ENCODE results near the gene C2orf42.

- TF ChIP-seq CTCF (IDR thresholded peaks at IDR 0.05) (no peak), POLR2A (IDR thresholded peaks at IDR 0.05) (no peak)
These were observed 36.0 kb upstream of the C2orf42 start for GRCh38 chr2:70226781-70227180.
